Panc1 (cell line): Measurements from ENCODE around the gene GRAMD4. TPM values are rescaled to one million over a fixed set of nuclear protein-coding genes. Genes with fewer than 3 reads are reported as not detected.

Source experiments
- ATAC-seq: fragments of 200-7000 bp; cut with Tn5 transposase; 2 replicates; pipeline ENCODE4 v1.9.1; 2020; ENCODE audit warnings: mild to moderate bottlenecking, moderate library complexity
- BruUV-seq: library from RNA; stranded (reverse); fragments of 400-500 nt; replicated peaks from 2 replicates; lab custom pipeline; 2021; lab: Mats Ljungman, UMichigan
- CTCF ChIA-PET: fragments of 300-600 bp; sonication (Branson Sonifier 250); formaldehyde crosslinking; loops from one replicate; lab custom pipeline; 2022; ENCODE audit warnings: antibody characterized with exemption; lab: Charles Lee
- POLR2A ChIA-PET: fragments of 300-600 bp; sonication (Branson Sonifier 250); formaldehyde crosslinking; loops from one replicate; lab custom pipeline; 2022; ENCODE audit warnings: antibody characterized with exemption; lab: Charles Lee
- DNase-seq: peaks from one replicate; pipeline ENCODE4 v3.0.0-alpha.2; 2010; ENCODE audit warnings: low read depth, low spot score
- H3K27ac ChIP-seq: 2 replicates; pipeline ENCODE4 v1.5.1; 2011; ENCODE audit warnings: mild to moderate bottlenecking, low read length, inconsistent platforms
- H3K27me3 ChIP-seq: fragments of 200-500 bp; sonication (Bioruptor generic); 2 replicates; pipeline ENCODE4 v1.6.0; 2014; ENCODE audit warnings: low read length, inconsistent platforms; ENCODE audit not compliant: control insufficient read depth, insufficient read depth
- H3K36me3 ChIP-seq: fragments of 200-500 bp; sonication (Bioruptor generic); 2 replicates; pipeline ENCODE4 v1.5.1; 2014; ENCODE audit warnings: inconsistent platforms, mild to moderate bottlenecking, low read length, moderate library complexity; ENCODE audit not compliant: control insufficient read depth, insufficient read depth
- H3K4me1 ChIP-seq: 2 replicates; pipeline ENCODE4 v1.5.1; 2011; ENCODE audit warnings: inconsistent platforms, mild to moderate bottlenecking, low read length, moderate library complexity; ENCODE audit not compliant: control insufficient read depth, insufficient read depth
- H3K4me3 ChIP-seq, 2 experiments: 2 replicates each; pipeline ENCODE4 v1.5.1; 2011 to 2012; ENCODE audit warnings: low read depth in 2 of 2, low read length in 2 of 2, mild to moderate bottlenecking in 2 of 2, inconsistent platforms in 1 of 2, moderate library complexity in 1 of 2
- H3K9me3 ChIP-seq: fragments of 200-500 bp; sonication (Bioruptor generic); 2 replicates; pipeline ENCODE4 v1.5.1; 2014; ENCODE audit warnings: low read depth, mild to moderate bottlenecking, inconsistent platforms, low read length, moderate library complexity; ENCODE audit not compliant: control insufficient read depth, insufficient read depth
- POLR2AphosphoS5 ChIP-seq: IDR thresholded peaks from 2 replicates; pipeline ENCODE4 v1.6.1; 2012; ENCODE audit warnings: mild to moderate bottlenecking, low read depth, low read length, moderate library complexity
- REST ChIP-seq, 2 experiments: IDR thresholded peaks; 2 replicates each; pipeline ENCODE4 v1.6.1; 2011 to 2012; ENCODE audit warnings: low read depth in 2 of 2, control low read depth in 1 of 2, low read length in 1 of 2, mild to moderate bottlenecking in 1 of 2, moderate library complexity in 1 of 2; ENCODE audit not compliant: insufficient read depth in 1 of 2
- SIN3A ChIP-seq: IDR thresholded peaks from 2 replicates; pipeline ENCODE4 v1.6.1; 2012; ENCODE audit warnings: low read depth, mild to moderate bottlenecking, low read length, moderate library complexity, borderline replicate concordance; ENCODE audit not compliant: insufficient read depth
- TCF7L2 ChIP-seq: IDR thresholded peaks from 2 replicates; pipeline ENCODE4 v1.6.1; 2011; ENCODE audit warnings: mild to moderate bottlenecking, low read depth, low read length, inconsistent platforms
- in situ Hi-C: cut with HindIII; loops from 2 replicates; pipeline ENCODE4 v1.10.0; 2016; ENCODE audit warnings: low sequenced_read_pairs, low pct_unique_long_range_greater_than_20kb
- intact Hi-C: fragments of 100-400 bp; cut with micrococcal nuclease; formaldehyde crosslinking; loops from one replicate; pipeline ENCODE4 v1.10.0; 2022; ENCODE audit not compliant: unreplicated experiment
- total RNA-seq: library from RNA; stranded (reverse); gene quantifications from one replicate; pipeline ENCODE4 v1.2.1, GENCODE V29; 2021; ENCODE audit not compliant: unreplicated experiment
- TF ChIP-seq, protein P1 (sequence below): fragments of 450-650 bp; IDR thresholded peaks from 2 replicates; pipeline ENCODE4 v1.5.1; 2017; ENCODE audit warnings: mild to moderate bottlenecking

The GRAMD4 gene
- total RNA-seq, 1 experiment from 2014 or later = 30.8 TPM

GRCh38 chr22:46666577-46667244 is 46.5 kb downstream of the GRAMD4 start:
- ChIA-PET CTCF (no interaction called here), POLR2A (no interaction called here)
- intact Hi-C loops = no loop called here
- H3K4me3 ChIP-seq = no peak overlapping the region
- H3K9me3 ChIP-seq = no peaks in the 10 kb centered on the region
- in situ Hi-C loops = no loop called here
- no peaks in the 10 kb centered on the region for H3K27me3 ChIP-seq
- DNase-seq (no peak), ATAC-seq (no peak)
- H3K36me3 ChIP-seq = no peaks in the 10 kb centered on the region
- no peaks in the 10 kb centered on the region for H3K4me1 ChIP-seq
- no peak overlapping the region for H3K27ac ChIP-seq
- TF ChIP-seq, protein P1, sequence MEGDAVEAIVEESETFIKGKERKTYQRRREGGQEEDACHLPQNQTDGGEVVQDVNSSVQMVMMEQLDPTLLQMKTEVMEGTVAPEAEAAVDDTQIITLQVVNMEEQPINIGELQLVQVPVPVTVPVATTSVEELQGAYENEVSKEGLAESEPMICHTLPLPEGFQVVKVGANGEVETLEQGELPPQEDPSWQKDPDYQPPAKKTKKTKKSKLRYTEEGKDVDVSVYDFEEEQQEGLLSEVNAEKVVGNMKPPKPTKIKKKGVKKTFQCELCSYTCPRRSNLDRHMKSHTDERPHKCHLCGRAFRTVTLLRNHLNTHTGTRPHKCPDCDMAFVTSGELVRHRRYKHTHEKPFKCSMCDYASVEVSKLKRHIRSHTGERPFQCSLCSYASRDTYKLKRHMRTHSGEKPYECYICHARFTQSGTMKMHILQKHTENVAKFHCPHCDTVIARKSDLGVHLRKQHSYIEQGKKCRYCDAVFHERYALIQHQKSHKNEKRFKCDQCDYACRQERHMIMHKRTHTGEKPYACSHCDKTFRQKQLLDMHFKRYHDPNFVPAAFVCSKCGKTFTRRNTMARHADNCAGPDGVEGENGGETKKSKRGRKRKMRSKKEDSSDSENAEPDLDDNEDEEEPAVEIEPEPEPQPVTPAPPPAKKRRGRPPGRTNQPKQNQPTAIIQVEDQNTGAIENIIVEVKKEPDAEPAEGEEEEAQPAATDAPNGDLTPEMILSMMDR = no peak
- no peak for TF ChIP-seq POLR2AphosphoS5
- no peak for TF ChIP-seq TCF7L2
- no peak for TF ChIP-seq REST (IDR thresholded peaks at IDR 0.05; ENCODE audit: insufficient read depth in 1 of 2, low read depth in 2 of 2, low read length in 1 of 2)
- no peak for TF ChIP-seq SIN3A
- no TSS peak for BruUV-seq

DNA sequence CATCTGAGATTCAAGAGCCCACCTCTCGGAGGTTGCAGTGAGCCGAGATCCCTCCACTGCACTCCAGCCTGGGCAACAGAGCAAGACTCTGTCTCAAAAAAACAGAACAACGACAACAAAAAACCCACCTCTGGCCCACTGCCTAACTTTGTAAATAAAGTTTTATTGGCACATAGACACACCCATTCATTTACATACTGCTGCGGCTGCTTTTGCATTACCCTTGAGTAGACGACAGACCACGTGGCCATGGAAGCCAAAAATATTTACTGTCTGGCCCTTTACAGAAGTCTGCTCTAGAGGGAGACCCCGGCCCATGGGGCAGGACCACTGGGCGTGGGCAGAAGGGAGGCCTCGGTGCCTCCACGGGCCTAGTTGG is 47.0 kb downstream of the GRAMD4 start:
- Histone ChIP-seq H3K9me3 (no peaks in the 10 kb centered on the region), H3K4me3 (no peak overlapping the region), H3K4me1 (no peaks in the 10 kb centered on the region), H3K27ac (no peak overlapping the region), H3K27me3 (no peaks in the 10 kb centered on the region), H3K36me3 (no peaks in the 10 kb centered on the region)
- CTCF ChIA-PET = no interaction called here
- DNase-seq (no peak), ATAC-seq (no peak)
- TF ChIP-seq REST (IDR thresholded peaks at IDR 0.05; ENCODE audit: insufficient read depth in 1 of 2, low read depth in 2 of 2, low read length in 1 of 2) = no peak
- no peak for TF ChIP-seq TCF7L2
- TF ChIP-seq, protein P1 = no peak
- no peak for TF ChIP-seq SIN3A
- no peak for TF ChIP-seq POLR2AphosphoS5
- POLR2A ChIA-PET = no interaction called here
- in situ Hi-C loops (no loop called here), intact Hi-C loops (no loop called here)
- BruUV-seq = no TSS peak
